Raji (cell line): ENCODE measurements around the gene MAT2A.

Experiments used
- POLR2A ChIP-seq: IDR thresholded peaks from 2 replicates; pipeline ENCODE4 v1.6.1; 2011; ENCODE audit warnings: low read depth, low read length, control low read depth; ENCODE audit not compliant: insufficient read depth

MAT2A gene

DNA sequence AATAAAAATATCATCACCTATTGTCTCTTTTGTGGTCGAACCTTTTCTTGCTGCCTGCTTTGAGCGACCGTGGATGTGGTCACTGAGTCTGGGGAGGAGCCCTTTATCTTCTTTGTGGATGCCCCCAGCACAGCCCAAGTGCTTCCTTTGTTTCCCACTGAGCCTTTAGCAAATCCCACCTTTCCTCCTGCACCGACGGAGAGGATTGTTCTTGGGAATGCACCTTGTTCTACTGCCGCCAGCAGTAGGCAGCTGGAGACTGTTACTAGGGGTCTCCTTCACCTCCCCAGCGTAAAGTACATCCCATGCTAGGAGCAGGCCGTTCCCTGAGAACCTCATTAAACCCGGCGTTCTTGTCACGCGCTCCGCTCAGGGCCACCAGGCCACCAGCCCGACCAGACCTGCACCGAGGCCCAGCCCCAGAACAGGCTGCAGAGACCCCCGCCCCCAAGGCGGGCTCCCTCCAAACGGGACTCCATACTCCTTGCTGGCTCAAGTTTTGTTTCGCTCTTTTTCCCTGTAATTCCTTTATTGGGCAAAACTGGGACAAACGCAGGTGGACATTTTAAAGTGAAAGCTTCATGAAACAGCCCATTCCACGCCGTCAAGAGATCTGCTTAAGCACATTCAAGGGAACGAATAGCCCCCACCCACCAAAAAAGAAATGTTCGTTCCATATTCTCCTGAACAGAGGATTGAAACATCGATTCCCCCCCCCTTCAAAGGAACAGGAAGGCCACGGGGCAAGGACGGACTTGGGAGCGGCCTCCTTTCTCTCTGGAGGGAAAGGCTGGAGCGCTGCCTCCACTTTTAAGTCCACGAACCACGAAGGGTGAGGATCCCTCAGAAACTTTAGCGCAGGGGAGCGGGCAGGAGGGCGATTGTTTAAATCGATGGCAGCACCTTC lies 1.1 kb upstream of the MAT2A start:
- TF ChIP-seq POLR2A = peak; percentile 59; the same call in 1 of the 2 replicates

DNA sequence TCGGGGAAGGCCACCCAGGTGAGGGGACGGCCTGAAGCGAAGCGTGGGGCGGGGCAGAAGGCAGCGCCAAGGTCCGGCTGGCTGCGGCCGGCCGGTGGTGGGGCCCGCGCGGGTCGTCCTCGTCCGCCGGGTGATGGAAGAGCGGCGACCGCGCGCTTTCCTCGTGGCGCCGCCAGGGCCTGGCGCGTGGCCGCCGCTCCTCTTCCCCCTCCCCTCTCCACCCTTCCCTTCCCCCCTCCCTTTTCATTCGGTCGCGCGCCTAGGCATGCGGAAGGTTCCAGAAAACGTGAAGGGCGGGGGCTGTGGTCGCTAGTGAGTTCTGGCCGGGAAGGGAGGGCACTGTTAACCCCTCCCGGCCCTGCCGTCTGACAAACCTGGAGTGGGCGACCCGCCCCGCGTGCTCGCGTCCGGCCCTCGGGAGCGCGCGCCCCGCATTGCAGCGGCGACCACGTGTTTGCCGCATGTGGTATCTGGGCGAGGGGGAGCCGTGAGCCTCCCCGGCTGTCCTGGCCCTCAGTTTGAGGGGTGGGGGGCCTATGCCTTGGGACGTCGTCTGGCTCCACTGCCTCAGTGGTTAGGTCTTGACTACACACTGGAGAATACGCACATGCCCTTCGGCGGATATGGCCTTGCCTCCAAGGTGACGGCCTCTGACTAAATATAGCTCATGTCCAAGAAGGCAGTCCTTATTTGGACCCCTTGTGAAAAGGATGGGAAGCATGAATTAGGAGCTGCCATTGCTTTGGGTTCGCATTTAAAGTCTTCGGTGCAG lies 579 bp downstream of the MAT2A start:
- no peak for TF ChIP-seq POLR2A

DNA sequence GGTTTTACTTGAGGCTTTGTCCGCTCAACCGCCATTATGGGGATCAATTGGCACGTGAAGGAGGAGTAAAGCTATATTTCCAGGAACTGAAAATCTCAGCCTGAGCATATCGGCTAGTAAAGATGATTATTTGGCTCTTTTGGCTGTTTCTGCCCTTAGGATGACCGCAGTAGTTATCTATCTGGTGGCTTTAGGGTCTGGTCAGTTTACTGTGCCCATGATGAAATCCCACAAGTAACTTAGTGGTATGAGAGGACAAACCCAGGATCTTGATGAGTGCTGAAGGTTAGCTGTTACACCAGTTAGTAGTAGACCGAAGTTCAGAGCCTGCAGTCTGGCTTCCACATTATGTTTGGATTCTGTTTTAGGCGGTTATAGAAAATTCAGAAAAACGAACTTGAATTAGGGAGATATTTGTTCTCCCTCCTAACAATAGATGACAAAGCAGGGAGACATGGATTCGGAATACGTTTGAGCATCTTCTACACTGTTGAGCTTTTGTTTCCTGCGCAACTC lies 1.2 kb downstream of the MAT2A start:
- no peak for TF ChIP-seq POLR2A

DNA sequence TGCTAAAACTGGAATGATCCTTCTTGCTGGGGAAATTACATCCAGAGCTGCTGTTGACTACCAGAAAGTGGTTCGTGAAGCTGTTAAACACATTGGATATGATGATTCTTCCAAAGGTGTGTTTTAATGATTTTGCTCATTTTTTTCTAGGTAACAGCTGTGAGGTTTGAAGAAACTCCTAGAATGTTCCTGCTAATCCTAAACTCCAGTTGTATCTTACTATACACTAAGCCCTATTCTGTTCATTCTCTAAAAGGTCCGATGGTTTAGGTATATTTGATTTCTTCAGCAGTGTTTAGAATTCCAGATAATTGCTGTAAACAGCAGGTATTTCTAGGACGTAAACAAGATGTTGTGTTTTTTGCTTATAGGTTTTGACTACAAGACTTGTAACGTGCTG lies 2.3 kb downstream of the MAT2A start:
- TF ChIP-seq POLR2A = no peak

DNA sequence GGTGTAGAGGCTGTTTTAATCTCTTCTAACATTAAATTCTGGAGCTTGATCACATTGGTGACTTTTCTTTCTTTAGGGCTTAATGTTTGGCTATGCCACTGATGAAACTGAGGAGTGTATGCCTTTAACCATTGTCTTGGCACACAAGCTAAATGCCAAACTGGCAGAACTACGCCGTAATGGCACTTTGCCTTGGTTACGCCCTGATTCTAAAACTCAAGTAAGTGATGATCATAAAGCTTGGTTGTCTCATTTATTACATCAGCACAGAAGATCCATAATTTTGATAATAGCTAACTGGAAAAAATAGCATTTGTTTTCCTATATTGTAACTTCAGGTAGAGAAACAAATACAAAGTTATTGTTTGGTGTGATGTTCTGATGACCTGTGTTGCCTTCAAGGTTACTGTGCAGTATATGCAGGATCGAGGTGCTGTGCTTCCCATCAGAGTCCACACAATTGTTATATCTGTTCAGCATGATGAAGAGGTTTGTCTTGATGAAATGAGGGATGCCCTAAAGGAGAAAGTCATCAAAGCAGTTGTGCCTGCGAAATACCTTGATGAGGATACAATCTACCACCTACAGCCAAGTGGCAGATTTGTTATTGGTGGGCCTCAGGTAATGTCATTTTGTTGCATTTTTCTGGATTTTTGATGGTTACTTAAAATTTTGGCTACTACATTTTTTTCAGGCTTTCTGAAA lies 2.9 kb downstream of the MAT2A start:
- no peak for TF ChIP-seq POLR2A

DNA sequence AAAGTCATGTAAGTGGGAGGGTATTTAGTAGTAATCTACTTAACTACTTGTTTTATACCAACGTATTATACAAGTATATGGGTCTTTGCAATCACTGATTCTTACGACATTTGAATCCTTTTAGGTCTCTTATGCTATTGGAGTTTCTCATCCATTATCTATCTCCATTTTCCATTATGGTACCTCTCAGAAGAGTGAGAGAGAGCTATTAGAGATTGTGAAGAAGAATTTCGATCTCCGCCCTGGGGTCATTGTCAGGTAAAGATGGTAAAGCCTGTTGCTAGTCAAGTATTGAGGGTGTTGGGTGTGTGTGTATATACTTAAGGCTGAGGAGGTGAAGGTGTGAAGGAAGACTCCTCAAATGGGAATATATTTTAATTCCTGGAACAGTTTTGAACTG lies 3.8 kb downstream of the MAT2A start:
- TF ChIP-seq POLR2A = no peak

DNA sequence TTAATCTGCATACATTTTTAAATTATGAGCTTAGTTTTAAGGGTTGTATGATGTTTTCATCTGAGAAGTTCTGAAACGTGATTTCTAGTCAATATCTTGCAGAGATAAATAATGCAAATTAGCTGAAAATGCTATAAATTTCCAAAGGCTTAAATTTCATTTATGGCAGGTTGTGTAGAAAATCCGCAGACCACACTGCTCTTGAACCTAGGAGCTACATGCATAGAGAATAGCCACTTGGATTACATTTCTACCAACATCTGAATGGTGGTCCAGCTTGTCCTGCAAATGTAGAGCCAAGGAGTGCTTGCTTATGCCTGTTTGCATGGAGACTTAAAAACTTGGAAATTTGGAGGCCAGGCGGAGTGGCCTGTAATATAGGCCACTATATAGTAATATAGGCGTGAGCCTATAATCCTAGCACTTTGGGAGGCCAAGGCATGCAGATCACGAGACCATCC lies 6.8 kb downstream of the MAT2A start:
- peak; percentile 24; the same call in 1 of the 2 replicates for TF ChIP-seq POLR2A

DNA sequence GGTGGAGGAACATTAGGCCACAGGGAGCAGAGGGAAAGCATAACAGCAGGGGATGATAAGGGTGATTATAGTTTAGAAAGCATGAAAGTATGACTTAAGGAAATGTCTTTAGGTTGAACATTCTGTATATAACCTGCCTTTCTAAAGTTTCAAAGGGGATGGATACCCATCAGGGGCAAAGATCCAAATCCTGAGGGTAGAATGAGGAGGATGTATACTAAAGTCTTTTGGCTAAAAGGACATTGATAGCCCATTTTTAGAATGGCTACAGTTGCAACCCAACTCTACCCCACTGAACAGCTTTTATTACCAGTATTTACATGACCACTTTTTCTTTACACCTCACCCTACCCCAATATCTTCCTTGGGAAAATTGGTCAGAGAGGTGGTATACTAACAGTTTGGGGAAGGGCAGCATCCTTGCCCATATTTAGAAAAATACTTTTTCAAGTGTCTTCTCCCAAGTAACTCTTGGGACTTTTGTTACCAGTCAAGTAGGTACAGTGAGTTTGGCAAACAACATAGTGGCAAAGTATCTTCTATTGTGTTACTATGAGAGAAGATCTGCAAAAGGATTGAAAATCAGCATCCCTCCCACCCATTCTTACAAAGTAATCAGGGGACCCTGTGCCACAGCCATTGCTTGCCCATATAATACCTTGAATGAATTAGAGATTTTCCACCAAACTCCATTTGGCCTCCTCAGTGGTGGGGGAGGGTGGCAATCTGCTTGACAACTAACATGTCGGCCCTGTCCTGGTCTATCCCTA lies 8.3 kb downstream of the MAT2A start:
- TF ChIP-seq POLR2A = no peak; the same call in 1 of the 2 replicates

DNA sequence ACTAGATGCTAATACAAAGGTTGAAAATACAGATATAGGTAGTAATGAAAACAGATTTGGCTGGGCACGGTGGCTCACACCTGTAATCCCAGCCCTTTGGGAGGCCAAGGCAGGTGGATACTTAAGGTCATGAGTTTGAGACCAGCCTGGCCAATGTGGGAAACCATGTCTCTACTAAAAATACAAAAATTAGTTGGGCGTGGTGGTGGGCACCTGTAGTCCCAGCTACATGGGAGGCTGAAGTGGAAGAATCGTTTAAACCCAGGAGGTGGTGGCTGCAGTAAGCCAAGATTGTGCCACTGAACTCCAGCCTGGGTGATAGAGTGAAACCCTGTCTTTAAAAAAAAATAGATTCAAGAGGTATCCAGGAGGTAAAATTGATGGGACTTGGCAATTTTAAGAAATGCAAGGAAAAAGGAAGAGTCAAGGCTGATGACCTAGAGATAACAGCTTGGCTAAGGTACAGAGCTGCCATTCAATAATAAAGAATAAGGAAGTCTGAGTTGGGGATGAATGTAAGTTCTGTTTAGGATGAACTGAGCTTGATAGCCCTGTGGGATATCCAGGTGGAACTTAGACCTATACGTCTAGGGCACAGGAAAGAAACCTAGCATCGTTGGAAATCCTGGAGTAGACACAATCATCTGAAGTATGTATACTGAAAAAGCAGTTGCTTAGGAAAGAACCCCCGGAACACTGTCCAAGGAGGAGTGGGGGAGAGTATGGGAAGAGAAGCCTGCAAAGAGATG lies 9.1 kb downstream of the MAT2A start:
- TF ChIP-seq POLR2A = no peak

DNA sequence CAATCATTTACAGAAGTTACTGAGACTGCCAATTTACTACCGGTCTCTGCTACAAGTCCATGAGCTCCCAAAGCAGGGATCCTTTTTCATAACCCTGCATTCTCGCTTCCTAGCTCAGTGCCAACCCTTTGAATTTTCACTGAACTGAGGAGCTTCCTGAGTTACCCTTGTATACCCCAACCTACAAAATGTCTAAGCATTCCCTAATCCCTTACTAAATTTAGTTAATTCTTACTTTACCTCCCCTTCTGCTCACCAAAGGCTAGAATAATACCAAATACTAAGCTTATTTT lies 9.6 kb downstream of the MAT2A start:
- no peak for TF ChIP-seq POLR2A

DNA sequence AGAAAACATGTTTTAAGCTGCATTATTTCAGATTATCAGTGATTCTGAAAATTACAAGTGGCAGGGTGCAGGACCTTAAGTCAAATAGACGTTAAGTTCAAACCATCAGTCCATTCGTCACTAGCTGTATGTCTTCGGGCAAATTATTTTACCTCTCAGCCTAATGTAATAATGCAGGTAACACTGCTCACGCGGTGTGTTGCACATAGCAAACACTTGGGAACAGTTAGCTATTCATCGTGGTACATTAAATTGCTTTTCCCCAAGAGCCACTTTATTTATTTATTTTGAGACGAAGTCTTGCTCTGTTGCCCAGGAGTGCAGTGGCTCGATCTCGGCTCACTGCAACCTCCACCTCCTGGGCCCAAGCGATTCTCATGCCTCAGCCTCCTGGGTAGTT lies 10.1 kb downstream of the MAT2A start:
- no peak for TF ChIP-seq POLR2A

DNA sequence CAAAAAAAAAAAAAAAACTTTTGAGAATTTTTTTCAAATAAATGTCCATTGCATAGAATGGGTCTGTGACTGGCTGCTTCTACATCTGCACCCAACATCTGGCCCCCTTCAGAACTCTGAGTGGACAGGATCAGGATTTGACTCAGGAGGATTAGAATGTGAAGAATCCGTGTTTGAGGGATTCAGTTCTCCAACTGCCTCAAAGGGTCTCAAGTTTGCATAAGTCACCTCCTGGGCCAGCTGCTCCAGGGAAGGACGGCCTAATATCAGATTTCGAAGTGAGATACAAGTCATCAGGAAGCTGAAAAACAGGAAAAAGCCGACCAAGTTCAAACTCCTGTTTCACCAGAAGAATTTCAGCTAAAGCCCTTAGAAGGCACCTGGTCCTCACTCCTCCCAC lies 10.9 kb downstream of the MAT2A start:
- TF ChIP-seq POLR2A = no peak

DNA sequence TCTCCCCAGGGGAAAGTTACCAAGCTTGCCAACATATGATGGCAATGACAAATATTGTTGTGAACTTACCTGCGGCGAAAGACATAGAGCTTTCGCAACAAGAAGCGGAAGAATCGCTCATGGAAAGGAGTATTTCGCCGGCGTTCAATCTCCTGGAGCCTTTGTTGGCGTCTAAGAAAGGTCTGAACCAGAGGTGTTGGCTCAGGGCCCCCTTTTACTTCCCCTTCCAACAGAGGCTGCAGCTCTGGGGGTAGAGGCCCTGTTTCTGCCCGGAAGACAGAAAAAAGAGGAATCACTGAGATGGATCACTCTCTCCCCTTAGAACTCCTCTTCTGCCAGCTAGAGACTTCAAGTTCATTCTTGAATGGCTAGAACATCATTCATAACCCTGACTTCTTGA lies 11.5 kb downstream of the MAT2A start:
- no peak for TF ChIP-seq POLR2A
